ENCODE data around the gene TJAP1. TPM values are rescaled to one million over a fixed set of nuclear protein-coding genes. Genes with fewer than 3 reads are reported as not detected.
"Not testable (repeated sequence)": the region's sequence is repeated elsewhere in the genome, so short reads cannot be mapped to it uniquely, and the experiment has no call there.

Gene TJAP1
- total RNA-seq, 2 experiments from 2014 or later: 36.5 to 37.2 TPM

DNA sequence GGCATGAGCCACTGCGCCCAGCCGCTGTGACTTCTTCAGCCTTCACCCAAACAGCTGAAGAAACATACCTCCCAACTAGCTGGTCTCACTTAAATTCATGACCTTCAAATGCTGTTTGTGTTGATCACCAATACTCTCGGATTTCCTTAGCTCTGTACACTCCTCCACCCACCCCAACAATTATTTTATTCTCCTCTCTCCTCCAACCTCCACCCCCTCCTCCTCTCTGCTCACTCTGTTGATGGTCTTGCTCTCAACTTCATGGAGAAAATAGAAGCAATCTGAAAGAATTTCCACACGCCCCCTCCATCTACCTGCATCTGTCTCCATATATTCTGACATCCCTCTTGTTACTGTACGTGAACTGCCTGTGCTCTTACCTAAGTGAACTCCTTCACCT is 15.4 kb upstream of the TJAP1 start:
- Mint-ChIP-seq H3K36me3 (peaks cover under 1% of the 10 kb centered on the region), H3K27ac (no peak overlapping the region), H3K27me3 (peaks cover 23% of the 10 kb centered on the region), H3K9me3 (peaks cover 1% of the 10 kb centered on the region), H3K4me3 (no peak overlapping the region), H3K4me1 (peaks cover under 1% of the 10 kb centered on the region)
- no peak for DNase-seq

DNA sequence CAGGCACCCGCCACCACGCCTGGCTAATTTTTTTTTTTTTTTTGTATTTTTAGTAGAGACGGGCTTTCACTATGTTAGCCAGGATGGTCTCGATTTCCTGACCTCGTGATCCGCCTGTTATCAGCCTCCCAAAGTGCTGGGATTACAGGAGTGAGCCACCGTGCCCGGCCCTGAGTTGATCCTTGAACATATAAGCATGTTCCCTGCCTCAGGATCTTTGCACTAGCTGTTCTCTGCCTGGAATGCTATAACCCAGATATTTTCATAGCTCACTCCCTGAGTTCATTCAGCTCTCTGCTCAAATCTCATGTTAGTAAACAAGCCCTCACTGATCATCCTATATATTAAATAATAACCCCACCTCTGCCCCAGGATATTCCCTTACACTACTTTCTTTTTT is 13.0 kb upstream of the TJAP1 start:
- DNase-seq: no peak
- no peak overlapping the region for H3K4me3 Mint-ChIP-seq
- peaks cover 29% of the 10 kb centered on the region for H3K27me3 Mint-ChIP-seq
- no peaks in the 10 kb centered on the region for H3K4me1 Mint-ChIP-seq
- H3K36me3 Mint-ChIP-seq: no peaks in the 10 kb centered on the region
- no peak overlapping the region for H3K27ac Mint-ChIP-seq
- H3K9me3 Mint-ChIP-seq: no peaks in the 10 kb centered on the region

DNA sequence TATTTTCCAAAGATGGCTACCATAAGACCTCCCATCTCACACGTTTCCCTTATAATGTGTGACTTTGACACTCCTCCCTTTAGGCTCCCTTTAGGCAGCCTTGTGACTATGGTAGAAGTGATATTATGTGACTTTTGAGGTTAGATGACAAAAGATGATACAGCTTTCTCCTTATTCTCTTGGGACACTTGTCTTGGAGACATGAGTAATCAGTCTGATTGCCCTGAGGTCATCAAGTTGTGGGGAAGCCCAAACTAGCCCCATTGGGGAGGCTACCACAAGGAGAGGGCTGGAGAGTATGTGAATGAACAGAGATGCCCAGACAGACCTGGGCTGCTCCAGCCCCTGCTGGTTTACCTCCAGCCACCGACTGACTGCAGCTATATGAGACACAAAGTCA is 11.4 kb upstream of the TJAP1 start:
- no peaks in the 10 kb centered on the region for H3K36me3 Mint-ChIP-seq
- DNase-seq: no peak
- no peaks in the 10 kb centered on the region for H3K4me1 Mint-ChIP-seq
- H3K27me3 Mint-ChIP-seq: peaks cover 37% of the 10 kb centered on the region
- no peak overlapping the region for H3K4me3 Mint-ChIP-seq
- H3K9me3 Mint-ChIP-seq: no peaks in the 10 kb centered on the region
- H3K27ac Mint-ChIP-seq: no peak overlapping the region

DNA sequence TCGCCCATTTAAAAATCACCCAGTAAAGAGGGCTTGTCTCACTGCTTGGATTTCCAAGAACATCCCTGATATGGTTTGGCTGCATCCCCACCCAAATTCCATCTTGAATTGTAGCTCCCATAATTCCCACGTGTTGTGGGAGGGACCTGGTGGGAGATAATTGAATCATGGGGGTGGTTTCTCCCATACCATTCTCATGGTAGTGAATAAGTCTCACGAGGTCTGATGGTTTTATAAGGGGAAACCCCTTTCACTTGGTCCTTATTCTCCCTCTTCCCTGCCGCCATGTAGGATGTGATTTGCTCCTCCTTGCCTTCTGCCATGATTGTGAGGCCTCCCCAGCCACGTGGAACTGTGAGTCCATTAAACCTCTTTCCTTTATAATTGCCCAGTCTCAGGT is 10.1 kb upstream of the TJAP1 start:
- not testable (repeated sequence) for H3K27ac Mint-ChIP-seq, H3K36me3 Mint-ChIP-seq, H3K9me3 Mint-ChIP-seq, H3K4me3 Mint-ChIP-seq, DNase-seq, H3K4me1 Mint-ChIP-seq
- peaks cover 36% of the 10 kb centered on the region for H3K27me3 Mint-ChIP-seq

DNA sequence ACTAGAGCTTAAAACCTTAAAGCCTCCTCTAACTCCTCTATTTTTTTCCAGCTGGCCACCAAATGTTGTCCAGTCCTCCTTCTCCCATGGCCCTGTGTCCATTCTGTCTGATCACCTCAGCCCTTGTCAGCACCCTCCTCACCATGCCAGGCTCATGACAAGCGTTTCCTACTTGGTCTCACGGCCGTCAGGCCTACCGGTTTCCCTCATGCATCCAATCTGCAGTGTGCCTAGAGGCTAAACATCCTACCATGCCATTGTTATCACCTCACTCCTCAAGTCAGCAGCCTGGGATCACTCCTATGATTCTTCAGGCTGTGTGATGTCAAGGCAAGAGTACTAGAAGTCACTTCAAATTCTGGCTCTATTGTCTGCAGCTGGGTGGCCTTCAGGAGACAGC is 9.6 kb upstream of the TJAP1 start:
- no peak for DNase-seq
- Mint-ChIP-seq H3K4me3 (no peak overlapping the region), H3K27me3 (peaks cover 34% of the 10 kb centered on the region), H3K27ac (no peak overlapping the region), H3K9me3 (no peaks in the 10 kb centered on the region), H3K4me1 (no peaks in the 10 kb centered on the region), H3K36me3 (no peaks in the 10 kb centered on the region)

DNA sequence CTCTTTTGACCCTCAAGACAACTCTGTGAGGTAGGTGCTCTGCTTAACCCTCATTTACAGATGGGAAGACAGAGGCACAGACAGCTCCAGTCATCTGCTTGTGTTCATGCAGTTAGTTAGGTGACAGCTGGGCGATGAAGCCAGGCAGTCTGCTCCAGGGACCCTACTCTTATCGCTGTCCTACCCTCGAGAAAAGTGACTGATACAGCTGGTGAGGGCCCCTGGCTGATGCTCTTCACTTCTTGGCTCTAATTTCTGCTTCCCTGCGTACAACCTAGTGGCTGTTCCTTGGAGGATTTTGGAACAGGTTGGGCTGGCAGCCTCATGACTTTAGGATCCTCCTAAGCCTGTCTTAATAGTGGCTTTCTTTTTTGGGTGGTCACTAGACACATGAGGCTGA is 9.1 kb upstream of the TJAP1 start:
- no peak overlapping the region for H3K4me3 Mint-ChIP-seq
- no peak overlapping the region for H3K27ac Mint-ChIP-seq
- no peaks in the 10 kb centered on the region for H3K36me3 Mint-ChIP-seq
- DNase-seq: no peak
- H3K4me1 Mint-ChIP-seq: no peaks in the 10 kb centered on the region
- no peaks in the 10 kb centered on the region for H3K9me3 Mint-ChIP-seq
- peaks cover 32% of the 10 kb centered on the region for H3K27me3 Mint-ChIP-seq

DNA sequence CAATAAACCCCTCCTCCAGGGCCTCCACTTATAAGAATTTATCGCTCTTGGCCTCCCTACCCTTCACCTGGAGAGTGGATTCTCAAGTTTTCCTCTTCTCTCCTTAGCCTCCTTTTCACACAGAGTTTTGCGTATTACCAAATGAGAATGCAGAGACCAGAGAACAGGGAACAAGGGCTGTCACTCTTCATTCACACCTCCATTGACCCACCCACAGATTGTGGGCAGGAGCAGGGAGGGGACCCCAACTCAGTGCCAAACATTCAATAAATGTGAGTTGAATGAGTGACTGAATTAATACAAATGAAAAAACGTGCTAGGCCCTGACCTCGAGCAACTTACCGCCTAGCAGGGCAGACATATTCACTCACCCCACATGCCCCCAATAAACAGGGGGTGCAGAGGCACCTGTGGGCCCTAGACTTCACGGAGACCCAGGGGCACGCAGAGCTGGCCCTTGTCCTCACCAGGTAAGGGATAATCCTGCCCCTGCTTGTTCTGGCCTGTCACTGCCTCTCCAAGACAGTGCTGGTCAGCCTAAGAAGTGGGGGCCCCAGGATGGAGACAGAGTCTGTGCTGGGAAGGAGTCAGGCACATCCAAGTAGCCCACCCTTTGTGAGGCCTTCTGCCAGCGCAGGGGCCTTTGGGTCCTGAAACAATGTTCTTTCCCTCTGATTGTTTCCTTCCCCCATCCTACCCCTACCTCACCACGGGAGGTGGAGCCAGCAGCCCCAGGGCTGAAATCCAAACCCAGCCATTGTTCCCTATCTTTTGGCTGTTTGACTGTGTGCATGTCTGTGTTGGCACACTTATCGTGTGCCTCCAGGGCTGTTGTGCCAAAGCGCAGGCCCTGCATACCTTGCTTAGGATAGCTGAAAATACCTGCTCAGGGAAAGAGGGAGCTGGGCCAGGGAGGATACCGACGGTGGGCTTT is 8.4 kb upstream of the TJAP1 start:
- no peaks in the 10 kb centered on the region for H3K4me1 Mint-ChIP-seq
- H3K27me3 Mint-ChIP-seq: peaks cover 27% of the 10 kb centered on the region
- no peak overlapping the region for H3K27ac Mint-ChIP-seq
- DNase-seq: no peak
- no peak overlapping the region for H3K4me3 Mint-ChIP-seq
- no peaks in the 10 kb centered on the region for H3K9me3 Mint-ChIP-seq
- H3K36me3 Mint-ChIP-seq: no peaks in the 10 kb centered on the region

DNA sequence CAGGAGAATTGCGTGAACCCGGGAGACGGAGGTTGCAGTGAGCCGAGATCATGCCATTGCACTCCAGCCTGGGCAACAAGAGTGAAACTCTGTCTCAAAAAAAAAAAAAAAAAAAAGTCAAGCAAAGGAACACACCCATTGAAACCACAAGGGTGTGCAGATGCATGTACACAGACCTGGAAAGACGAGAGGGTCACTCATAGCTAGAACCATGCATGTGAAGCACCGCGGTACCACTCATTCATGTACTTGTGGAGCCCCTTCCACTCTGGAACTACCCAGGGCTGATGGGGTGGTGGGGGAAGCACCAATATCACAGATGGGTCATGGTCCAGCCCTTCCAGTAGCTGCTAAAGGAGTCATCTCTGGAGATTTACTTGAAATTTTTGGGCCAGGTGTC is 7.4 kb upstream of the TJAP1 start:
- Mint-ChIP-seq H3K9me3 (no peaks in the 10 kb centered on the region), H3K4me3 (no peak overlapping the region), H3K36me3 (no peaks in the 10 kb centered on the region), H3K4me1 (no peaks in the 10 kb centered on the region), H3K27ac (no peak overlapping the region), H3K27me3 (peaks cover 24% of the 10 kb centered on the region)
- no peak for DNase-seq

DNA sequence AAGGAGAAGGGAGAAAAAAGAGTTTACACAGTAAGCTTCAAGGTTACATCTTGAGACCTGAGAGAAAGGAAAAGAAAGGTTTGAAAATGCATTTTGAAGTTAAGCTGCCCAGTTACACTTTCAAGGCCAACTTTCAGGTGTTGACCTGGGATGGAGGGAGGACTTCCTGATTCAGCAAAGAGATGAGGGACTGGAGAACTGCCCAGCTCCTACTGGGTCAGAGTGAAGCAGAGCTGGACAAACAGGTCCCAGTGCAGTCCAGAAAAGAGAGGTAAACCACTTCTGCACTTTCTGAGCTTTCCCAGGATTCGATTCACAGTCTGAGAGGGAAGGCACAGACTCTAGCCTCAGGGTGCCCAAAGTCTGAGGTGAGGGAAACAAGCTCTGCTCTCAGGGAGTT is 6.0 kb upstream of the TJAP1 start:
- Mint-ChIP-seq H3K36me3 (no peaks in the 10 kb centered on the region), H3K9me3 (no peaks in the 10 kb centered on the region), H3K4me3 (no peak overlapping the region), H3K4me1 (no peaks in the 10 kb centered on the region), H3K27ac (no peak overlapping the region), H3K27me3 (peaks cover 24% of the 10 kb centered on the region)
- no peak for DNase-seq

DNA sequence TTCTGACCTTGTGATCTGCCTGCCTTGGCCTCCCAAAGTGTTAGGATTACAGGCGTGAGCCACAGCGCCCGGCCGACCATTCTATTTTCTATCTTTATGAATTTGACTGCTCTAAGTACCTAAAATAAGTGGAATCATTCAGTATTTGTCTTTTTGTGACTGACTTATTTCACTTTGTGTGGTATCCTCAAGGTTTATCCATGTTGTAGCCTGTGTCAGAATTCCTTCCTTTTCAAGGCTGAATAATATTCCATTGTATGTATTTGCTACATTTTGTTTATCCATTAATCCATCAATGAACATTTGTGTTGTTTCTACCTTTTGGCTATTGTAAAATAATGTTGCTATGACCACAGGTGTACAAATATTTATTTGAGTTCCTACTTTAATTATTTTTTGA is 4.9 kb upstream of the TJAP1 start:
- H3K9me3 Mint-ChIP-seq: no peaks in the 10 kb centered on the region
- DNase-seq: no peak
- no peak overlapping the region for H3K4me3 Mint-ChIP-seq
- H3K27me3 Mint-ChIP-seq: peaks cover 21% of the 10 kb centered on the region
- no peaks in the 10 kb centered on the region for H3K36me3 Mint-ChIP-seq
- H3K4me1 Mint-ChIP-seq: peaks cover 7% of the 10 kb centered on the region
- no peak overlapping the region for H3K27ac Mint-ChIP-seq

DNA sequence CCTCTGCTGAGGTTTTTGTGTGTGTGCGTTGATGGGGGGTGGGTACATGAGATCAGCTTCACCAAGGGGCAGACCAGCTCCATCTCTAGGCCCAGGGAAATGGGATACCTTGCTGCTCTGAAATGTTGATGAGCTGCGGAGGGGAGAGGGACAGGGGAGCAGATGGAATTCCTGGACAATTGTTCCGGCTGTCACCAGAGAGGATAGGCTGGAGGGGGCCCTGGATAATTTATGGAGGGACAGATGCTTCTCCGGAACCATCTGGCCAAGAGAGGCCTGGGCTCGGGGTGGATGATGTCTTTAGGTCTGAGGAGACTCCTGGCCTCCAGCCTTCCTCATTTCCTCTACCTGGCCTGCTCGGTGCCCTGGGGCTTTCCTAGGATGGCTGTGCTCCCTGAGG is 1.9 kb upstream of the TJAP1 start:
- DNase-seq: no peak
- no peak overlapping the region for H3K4me3 Mint-ChIP-seq
- H3K27ac Mint-ChIP-seq: no peak overlapping the region
- peaks cover 8% of the 10 kb centered on the region for H3K36me3 Mint-ChIP-seq
- peaks cover 27% of the 10 kb centered on the region for H3K4me1 Mint-ChIP-seq
- H3K27me3 Mint-ChIP-seq: peaks cover 8% of the 10 kb centered on the region
- H3K9me3 Mint-ChIP-seq: no peaks in the 10 kb centered on the region

DNA sequence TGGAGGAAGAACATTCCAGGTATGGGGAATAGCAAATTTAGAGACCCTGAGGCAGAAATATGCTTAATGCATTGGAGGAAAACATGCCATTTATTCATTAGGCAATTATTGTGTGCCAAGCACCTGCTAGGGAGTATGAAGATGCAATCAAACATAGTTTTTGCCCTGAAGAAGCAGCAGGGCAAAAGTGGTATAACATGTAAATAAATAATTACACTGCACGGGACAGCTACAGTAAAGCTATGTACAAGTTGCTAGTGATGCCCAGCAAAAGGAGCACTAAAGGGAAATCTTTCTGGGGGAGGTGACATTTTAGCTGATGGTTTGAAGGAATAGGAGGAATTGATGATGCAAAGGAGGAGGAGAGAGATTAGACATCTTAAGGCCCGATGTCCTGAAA is 624 bp upstream of the TJAP1 start:
- Mint-ChIP-seq H3K27ac (peak overlapping the region; percentile 95), H3K36me3 (peaks cover 8% of the 10 kb centered on the region), H3K4me3 (peak overlapping the region; percentile 98), H3K27me3 (no peaks in the 10 kb centered on the region), H3K9me3 (no peaks in the 10 kb centered on the region), H3K4me1 (peaks cover 35% of the 10 kb centered on the region)
- no peak for DNase-seq

DNA sequence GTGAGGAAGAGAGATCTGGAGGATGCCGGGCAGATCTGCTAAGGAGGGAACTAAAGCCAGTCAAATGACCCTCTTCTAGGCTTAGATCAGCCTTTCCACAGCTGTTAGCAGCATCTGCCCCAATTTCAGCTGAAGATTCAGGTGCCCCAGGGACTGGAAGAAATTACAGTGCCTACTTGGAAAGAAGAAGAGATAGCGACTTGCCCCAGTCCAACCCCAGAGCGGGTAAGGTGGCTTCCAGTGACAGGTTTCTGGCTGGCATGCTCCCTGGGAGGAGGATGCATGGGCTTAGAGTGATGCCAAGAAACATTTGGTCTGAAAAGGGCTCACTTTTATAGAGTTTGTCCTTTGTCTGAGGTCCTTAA is 620 bp downstream of the TJAP1 start:
- Mint-ChIP-seq H3K9me3 (no peaks in the 10 kb centered on the region), H3K36me3 (peaks cover 13% of the 10 kb centered on the region), H3K4me1 (peaks cover 37% of the 10 kb centered on the region), H3K27me3 (no peaks in the 10 kb centered on the region), H3K4me3 (peak overlapping the region; percentile 98), H3K27ac (peak overlapping the region; percentile 95)
- no peak for DNase-seq

DNA sequence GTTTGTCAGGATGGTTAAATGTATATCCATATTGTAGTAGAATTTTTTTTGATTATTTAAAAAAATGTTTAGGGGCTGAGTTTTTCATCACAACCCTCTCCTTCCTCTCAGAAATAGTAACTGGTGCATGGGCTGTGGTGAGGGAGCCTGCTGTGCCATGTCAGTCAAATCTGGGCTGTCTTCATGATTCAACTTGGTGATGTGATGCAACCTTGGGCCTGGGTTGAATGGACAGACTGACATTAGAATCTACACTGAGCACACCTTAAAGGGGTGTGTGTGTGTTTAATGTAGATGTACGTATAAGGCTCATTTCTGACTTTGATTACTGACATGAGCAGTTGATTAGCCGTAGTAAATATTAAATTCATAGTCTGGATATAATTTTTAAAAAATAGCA is 3.7 kb downstream of the TJAP1 start:
- no peaks in the 10 kb centered on the region for H3K27me3 Mint-ChIP-seq
- peaks cover 37% of the 10 kb centered on the region for H3K4me1 Mint-ChIP-seq
- no peaks in the 10 kb centered on the region for H3K9me3 Mint-ChIP-seq
- DNase-seq: no peak
- no peak overlapping the region for H3K27ac Mint-ChIP-seq
- no peak overlapping the region for H3K4me3 Mint-ChIP-seq
- peaks cover 13% of the 10 kb centered on the region for H3K36me3 Mint-ChIP-seq

DNA sequence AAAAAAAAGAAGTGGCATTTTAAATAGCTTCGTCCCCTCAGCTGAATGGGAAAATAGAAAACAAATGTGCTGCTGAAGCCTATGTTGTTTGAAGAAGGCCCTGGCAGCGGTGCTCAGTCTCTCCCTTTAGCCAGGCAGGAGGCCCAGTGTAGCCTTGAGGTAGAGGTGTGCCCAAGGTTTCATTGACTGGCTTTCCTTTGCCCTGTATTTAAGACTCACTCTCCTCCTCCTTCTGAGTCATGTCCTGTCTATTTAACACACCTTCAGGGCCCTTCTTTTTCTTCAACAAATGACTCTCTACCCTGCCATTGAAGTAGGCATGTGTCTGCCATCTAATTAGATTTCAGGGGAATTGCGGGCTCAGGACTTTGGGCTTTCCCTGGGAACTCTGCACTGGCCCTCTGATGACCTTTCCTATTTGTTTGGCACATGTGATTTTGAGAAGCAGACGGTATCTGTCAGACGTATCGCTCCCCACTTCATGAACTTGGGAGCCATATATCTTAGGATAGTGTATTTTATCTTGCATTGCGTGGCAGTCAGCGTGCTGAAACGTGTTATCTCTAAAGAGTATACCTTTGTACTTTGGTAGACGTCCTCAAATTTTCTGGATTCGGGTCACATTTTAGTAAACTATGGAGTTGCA is 4.3 kb downstream of the TJAP1 start:
- no peak overlapping the region for H3K27ac Mint-ChIP-seq
- DNase-seq: no peak
- no peak overlapping the region for H3K4me3 Mint-ChIP-seq
- H3K9me3 Mint-ChIP-seq: no peaks in the 10 kb centered on the region
- H3K27me3 Mint-ChIP-seq: no peaks in the 10 kb centered on the region
- peaks cover 13% of the 10 kb centered on the region for H3K36me3 Mint-ChIP-seq
- peaks cover 37% of the 10 kb centered on the region for H3K4me1 Mint-ChIP-seq

Data from activated naive CD8-positive, alpha-beta T cell treated with anti-CD3 and anti-CD28 coated beads for 36 hours (primary cell).